Type B pancreatic cell (in vitro differentiated cells): Measurements from ENCODE around the gene DDX51. TPM values are rescaled to one million over a fixed set of nuclear protein-coding genes. Genes with fewer than 3 reads are reported as not detected.

Experiments used
- DNase-seq: peaks from one replicate; pipeline ENCODE4 v3.0.0; 2021; ENCODE audit warnings: mixed read lengths; ENCODE audit not compliant: unreplicated experiment; ENCODE audit errors: extremely low spot score
- H3K27ac Mint-ChIP-seq: 2 replicates; pipeline ENCODE4 v1.8.0; 2021; ENCODE audit warnings: mild to moderate bottlenecking, mixed read lengths
- H3K27me3 Mint-ChIP-seq: 2 replicates; pipeline ENCODE4 v1.8.0; 2021; ENCODE audit warnings: mixed read lengths
- H3K36me3 Mint-ChIP-seq: 2 replicates; pipeline ENCODE4 v1.8.0; 2021; ENCODE audit warnings: mixed read lengths
- H3K4me1 Mint-ChIP-seq: one replicate; pipeline ENCODE4 v1.8.0; 2021; ENCODE audit warnings: mixed read lengths; ENCODE audit not compliant: unreplicated experiment
- H3K4me3 Mint-ChIP-seq: 2 replicates; pipeline ENCODE4 v1.8.0; 2021; ENCODE audit warnings: mild to moderate bottlenecking, mixed read lengths
- H3K9me3 Mint-ChIP-seq: 2 replicates; pipeline ENCODE4 v1.8.0; 2021; ENCODE audit warnings: mixed read lengths
- CTCF ChIP-seq: fragments of 200-600 bp; sonication (generic); conservative IDR thresholded peaks from 2 replicates; pipeline ENCODE4 v1.5.0; 2021; ENCODE audit warnings: antibody characterized with exemption, mild to moderate bottlenecking
- long read RNA-seq: library from polyadenylated mRNA; unstranded; transcript quantifications from one replicate; pipeline ENCODE4 v2.0.0, GENCODE V29; 2020
- total RNA-seq: library from RNA; stranded (reverse); gene quantifications from 2 replicates; pipeline ENCODE4 v1.2.1, GENCODE V29; 2021; ENCODE audit warnings: low replicate concordance

Gene DDX51
- total RNA-seq: 22.1 and 30.5 TPM in 2 replicates
- long read RNA-seq, partial matches to known transcripts: 2 of 4 reads
- long read RNA-seq, other reads (novel, unspliced or antisense): 2 of 4 reads

GRCh38 chr12:132144115-132144809 lies at the start of gene DDX51, which contains the start of gene NOC4L:
Gene DDX51 (minus strand): TSS chr12:132144319. CDS start chr12:132144296, 23 bp downstream.
Gene NOC4L (plus strand): TSS chr12:132144457. CDS start chr12:132144489, 32 bp downstream.
- Mint-ChIP-seq H3K36me3 (peaks cover 6% of the 10 kb centered on the region), H3K27ac (peak within 1 kb of the TSS; percentile 91), H3K4me1 (peaks cover 11% of the 10 kb centered on the region), H3K27me3 (no peaks in the 10 kb centered on the region), H3K4me3 (peak within 1 kb of the TSS; percentile 94), H3K9me3 (no peaks in the 10 kb centered on the region)
- no peak for TF ChIP-seq CTCF
- DNase-seq: peak; percentile 97

GRCh38 chr12:132191715-132192553 lies 47.8 kb upstream of the DDX51 start:
- DNase-seq: no peak
- Mint-ChIP-seq H3K36me3 (no peaks in the 10 kb centered on the region), H3K9me3 (peaks cover 4% of the 10 kb centered on the region), H3K27ac (no peak overlapping the region), H3K4me1 (peaks cover 3% of the 10 kb centered on the region), H3K27me3 (peaks cover 52% of the 10 kb centered on the region), H3K4me3 (peak overlapping the region; percentile 55)
- no peak for TF ChIP-seq CTCF

GRCh38 chr12:132190834-132191500 lies 46.8 kb upstream of the DDX51 start:
- peaks cover 60% of the 10 kb centered on the region for H3K27me3 Mint-ChIP-seq

GRCh38 chr12:132190012-132190755 lies 46.1 kb upstream of the DDX51 start:
- Mint-ChIP-seq H3K4me3 (peak overlapping the region; percentile 84), H3K36me3 (no peaks in the 10 kb centered on the region), H3K4me1 (peaks cover 3% of the 10 kb centered on the region), H3K27ac (no peak overlapping the region), H3K27me3 (peaks cover 67% of the 10 kb centered on the region), H3K9me3 (peaks cover 4% of the 10 kb centered on the region)
- TF ChIP-seq CTCF: no peak
- DNase-seq: no peak

More at GRCh38 chr12:132190834-132191500, 46.8 kb upstream of the DDX51 start:
- Mint-ChIP-seq H3K27ac (no peak overlapping the region), H3K4me1 (peaks cover 3% of the 10 kb centered on the region), H3K36me3 (no peaks in the 10 kb centered on the region), H3K4me3 (peak overlapping the region; percentile 55), H3K9me3 (peaks cover 4% of the 10 kb centered on the region)
- DNase-seq: no peak
- no peak for TF ChIP-seq CTCF
